ENCODE data around the gene CCT4.
"Not testable (repeated sequence)": the region's sequence is repeated elsewhere in the genome, so short reads cannot be mapped to it uniquely, and the experiment has no call there.

- TF ChIP-seq, protein P1, sequence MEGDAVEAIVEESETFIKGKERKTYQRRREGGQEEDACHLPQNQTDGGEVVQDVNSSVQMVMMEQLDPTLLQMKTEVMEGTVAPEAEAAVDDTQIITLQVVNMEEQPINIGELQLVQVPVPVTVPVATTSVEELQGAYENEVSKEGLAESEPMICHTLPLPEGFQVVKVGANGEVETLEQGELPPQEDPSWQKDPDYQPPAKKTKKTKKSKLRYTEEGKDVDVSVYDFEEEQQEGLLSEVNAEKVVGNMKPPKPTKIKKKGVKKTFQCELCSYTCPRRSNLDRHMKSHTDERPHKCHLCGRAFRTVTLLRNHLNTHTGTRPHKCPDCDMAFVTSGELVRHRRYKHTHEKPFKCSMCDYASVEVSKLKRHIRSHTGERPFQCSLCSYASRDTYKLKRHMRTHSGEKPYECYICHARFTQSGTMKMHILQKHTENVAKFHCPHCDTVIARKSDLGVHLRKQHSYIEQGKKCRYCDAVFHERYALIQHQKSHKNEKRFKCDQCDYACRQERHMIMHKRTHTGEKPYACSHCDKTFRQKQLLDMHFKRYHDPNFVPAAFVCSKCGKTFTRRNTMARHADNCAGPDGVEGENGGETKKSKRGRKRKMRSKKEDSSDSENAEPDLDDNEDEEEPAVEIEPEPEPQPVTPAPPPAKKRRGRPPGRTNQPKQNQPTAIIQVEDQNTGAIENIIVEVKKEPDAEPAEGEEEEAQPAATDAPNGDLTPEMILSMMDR (IDR thresholded peaks at IDR 0.05): not testable (repeated sequence)
- TF ChIP-seq POLR2A (IDR thresholded peaks at IDR 0.05): not testable (repeated sequence)
Measured at GRCh38 chr2:61879351-61879750, 9.1 kb downstream of the CCT4 start.
